ENCODE data around the gene TMEM190. TPM values are rescaled to one million over a fixed set of nuclear protein-coding genes. Genes with fewer than 3 reads are reported as not detected.

The TMEM190 gene
- total RNA-seq, 1 experiment from 2014 or later: not detected

DNA sequence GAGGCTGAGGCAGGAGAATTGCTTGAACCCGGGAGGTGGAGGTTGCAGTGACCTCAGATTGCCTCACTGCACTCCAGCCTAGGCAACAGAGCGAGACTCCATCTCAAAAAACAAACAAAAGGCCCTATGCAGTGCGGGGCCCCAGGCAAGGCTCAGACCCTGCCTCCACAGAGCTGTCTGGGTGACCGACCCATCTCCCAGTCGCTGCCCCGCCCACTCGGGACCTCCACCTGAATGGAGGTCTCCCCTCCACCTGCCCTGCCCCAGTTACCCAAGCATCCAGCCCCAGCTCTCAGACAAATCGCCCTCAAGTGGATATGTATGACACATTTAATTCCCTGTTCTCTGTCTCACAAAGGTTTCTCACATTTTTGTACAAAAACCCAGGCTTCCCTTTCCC, 11.4 kb upstream of the TMEM190 start:
- intact Hi-C loops (cut with micrococcal nuclease; ENCODE audit: unreplicated experiment): no loop called here
- no TSS peak for BruUV-seq (replicated peaks)
- POLR2A ChIA-PET (ENCODE audit: low non-redundant PET): no interaction called here

DNA sequence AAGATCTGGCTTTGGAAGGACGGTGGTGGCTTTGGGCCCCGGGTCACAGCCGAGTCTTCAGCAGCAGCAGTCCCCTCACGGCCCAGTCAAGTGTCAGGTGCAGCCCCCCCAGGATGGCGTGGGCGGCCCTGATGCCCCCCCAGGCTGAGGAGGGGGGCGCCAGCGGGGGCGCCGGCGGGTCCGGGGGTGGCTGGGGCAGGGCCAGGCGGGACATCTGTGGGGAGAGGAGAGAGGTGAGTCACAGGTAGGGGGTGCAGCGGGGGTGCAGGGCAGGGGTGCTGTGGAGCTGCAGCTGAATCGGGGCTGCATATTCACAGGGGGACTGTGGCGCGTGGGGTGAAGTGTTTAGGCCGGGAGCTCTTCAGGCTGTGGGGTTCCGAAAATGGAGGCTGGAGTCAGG, 10.7 kb upstream of the TMEM190 start:
- Histone ChIP-seq H3K27ac (ENCODE audit: low read depth, low read length, poor library complexity, severe bottlenecking) (no peak overlapping the region), H3K27me3 (replicated peaks; ENCODE audit: insufficient read depth, low read depth, low read length, poor library complexity) (peaks cover 12% of the 10 kb centered on the region), H3K36me3 (ENCODE audit: insufficient read depth, low read length, poor library complexity, severe bottlenecking) (no peaks in the 10 kb centered on the region), H3K4me1 (ENCODE audit: insufficient read depth, low read length, poor library complexity, severe bottlenecking) (no peaks in the 10 kb centered on the region), H3K4me3 (ENCODE audit: low read depth, low read length, poor library complexity, severe bottlenecking) (no peak overlapping the region), H3K9me3 (ENCODE audit: low read depth, low read length, poor library complexity, severe bottlenecking) (no peaks in the 10 kb centered on the region)
- no TSS peak for BruUV-seq (replicated peaks)
- TF ChIP-seq EZH2 (IDR thresholded peaks at IDR 0.05; ENCODE audit: borderline replicate concordance, low read depth, low read length, poor library complexity, severe bottlenecking): no peak
- TF ChIP-seq, protein P1, sequence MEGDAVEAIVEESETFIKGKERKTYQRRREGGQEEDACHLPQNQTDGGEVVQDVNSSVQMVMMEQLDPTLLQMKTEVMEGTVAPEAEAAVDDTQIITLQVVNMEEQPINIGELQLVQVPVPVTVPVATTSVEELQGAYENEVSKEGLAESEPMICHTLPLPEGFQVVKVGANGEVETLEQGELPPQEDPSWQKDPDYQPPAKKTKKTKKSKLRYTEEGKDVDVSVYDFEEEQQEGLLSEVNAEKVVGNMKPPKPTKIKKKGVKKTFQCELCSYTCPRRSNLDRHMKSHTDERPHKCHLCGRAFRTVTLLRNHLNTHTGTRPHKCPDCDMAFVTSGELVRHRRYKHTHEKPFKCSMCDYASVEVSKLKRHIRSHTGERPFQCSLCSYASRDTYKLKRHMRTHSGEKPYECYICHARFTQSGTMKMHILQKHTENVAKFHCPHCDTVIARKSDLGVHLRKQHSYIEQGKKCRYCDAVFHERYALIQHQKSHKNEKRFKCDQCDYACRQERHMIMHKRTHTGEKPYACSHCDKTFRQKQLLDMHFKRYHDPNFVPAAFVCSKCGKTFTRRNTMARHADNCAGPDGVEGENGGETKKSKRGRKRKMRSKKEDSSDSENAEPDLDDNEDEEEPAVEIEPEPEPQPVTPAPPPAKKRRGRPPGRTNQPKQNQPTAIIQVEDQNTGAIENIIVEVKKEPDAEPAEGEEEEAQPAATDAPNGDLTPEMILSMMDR (conservative IDR thresholded peaks at IDR 0.05; ENCODE audit: low read depth, low read length): no peak
- intact Hi-C loops (cut with micrococcal nuclease; ENCODE audit: unreplicated experiment): no loop called here
- DNase-seq (ENCODE audit: low spot score): no peak
- ChIA-PET POLR2A (ENCODE audit: low non-redundant PET) (no interaction called here), CTCF (no interaction called here)

More for the DNA sequence above, 11.4 kb upstream of the TMEM190 start:
- Histone ChIP-seq H3K27me3 (replicated peaks; ENCODE audit: insufficient read depth, low read depth, low read length, poor library complexity) (peaks cover 7% of the 10 kb centered on the region), H3K27ac (ENCODE audit: low read depth, low read length, poor library complexity, severe bottlenecking) (no peak overlapping the region), H3K4me3 (ENCODE audit: low read depth, low read length, poor library complexity, severe bottlenecking) (no peak overlapping the region), H3K9me3 (ENCODE audit: low read depth, low read length, poor library complexity, severe bottlenecking) (no peaks in the 10 kb centered on the region), H3K36me3 (ENCODE audit: insufficient read depth, low read length, poor library complexity, severe bottlenecking) (no peaks in the 10 kb centered on the region), H3K4me1 (ENCODE audit: insufficient read depth, low read length, poor library complexity, severe bottlenecking) (no peaks in the 10 kb centered on the region)
- DNase-seq (ENCODE audit: low spot score): no peak
- no peak for TF ChIP-seq EZH2 (IDR thresholded peaks at IDR 0.05; ENCODE audit: borderline replicate concordance, low read depth, low read length, poor library complexity, severe bottlenecking)
- TF ChIP-seq, protein P1 (conservative IDR thresholded peaks at IDR 0.05; ENCODE audit: low read depth, low read length): no peak
- CTCF ChIA-PET: no interaction called here

DNA sequence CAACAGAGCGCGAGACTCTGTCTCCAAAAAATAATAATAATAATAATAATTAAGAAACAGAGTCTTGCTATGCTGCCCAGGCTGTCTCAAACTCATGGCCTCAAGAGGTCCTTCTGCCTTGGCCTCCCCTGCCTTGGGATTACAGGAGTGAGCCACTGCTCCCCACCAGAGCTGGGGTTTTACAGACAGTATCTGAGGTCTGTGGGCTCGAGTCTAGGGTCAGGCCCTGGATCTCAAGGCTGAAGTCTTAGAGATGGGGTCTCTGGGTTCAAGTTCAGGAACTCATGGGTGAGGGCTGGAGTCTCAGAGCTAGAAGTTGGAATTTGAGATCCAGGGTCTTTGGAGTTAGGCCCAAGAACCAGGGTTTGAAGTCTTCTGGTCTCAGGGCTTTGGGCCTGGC, 9.8 kb upstream of the TMEM190 start:
- CTCF ChIA-PET: no interaction called here
- Histone ChIP-seq H3K27ac (ENCODE audit: low read depth, low read length, poor library complexity, severe bottlenecking) (no peak overlapping the region), H3K9me3 (ENCODE audit: low read depth, low read length, poor library complexity, severe bottlenecking) (no peaks in the 10 kb centered on the region), H3K36me3 (ENCODE audit: insufficient read depth, low read length, poor library complexity, severe bottlenecking) (no peaks in the 10 kb centered on the region), H3K4me1 (ENCODE audit: insufficient read depth, low read length, poor library complexity, severe bottlenecking) (no peaks in the 10 kb centered on the region), H3K27me3 (replicated peaks; ENCODE audit: insufficient read depth, low read depth, low read length, poor library complexity) (peaks cover 15% of the 10 kb centered on the region), H3K4me3 (ENCODE audit: low read depth, low read length, poor library complexity, severe bottlenecking) (no peak overlapping the region)
- intact Hi-C loops (cut with micrococcal nuclease; ENCODE audit: unreplicated experiment): no loop called here
- POLR2A ChIA-PET (ENCODE audit: low non-redundant PET): interaction anchor here (0.6 kb wide), 1 partner anchor 249 kb away, joined by 5 read pairs; no protein-coding TSS in a partner anchor
- no peak for DNase-seq (ENCODE audit: low spot score)
- BruUV-seq (replicated peaks): no TSS peak
- TF ChIP-seq, protein P1 (conservative IDR thresholded peaks at IDR 0.05; ENCODE audit: low read depth, low read length): no peak
- no peak for TF ChIP-seq EZH2 (IDR thresholded peaks at IDR 0.05; ENCODE audit: borderline replicate concordance, low read depth, low read length, poor library complexity, severe bottlenecking)

Data from A673 (cell line).